Loucy (cell line): ENCODE results near the gene CLDN6.

Source experiments
- CTCF ChIP-seq: fragments of 200-600 bp; sonication (generic); conservative IDR thresholded peaks from 2 replicates; pipeline ENCODE4 v1.5.1; 2014; ENCODE audit warnings: mild to moderate bottlenecking, antibody characterized with exemption, low read length
- EZH2phosphoT487 ChIP-seq: fragments of 200-600 bp; IDR thresholded peaks from 2 replicates; pipeline ENCODE4 v1.6.1; 2018; ENCODE audit warnings: antibody characterized with exemption, mild to moderate bottlenecking, moderate library complexity, borderline replicate concordance

DNA sequence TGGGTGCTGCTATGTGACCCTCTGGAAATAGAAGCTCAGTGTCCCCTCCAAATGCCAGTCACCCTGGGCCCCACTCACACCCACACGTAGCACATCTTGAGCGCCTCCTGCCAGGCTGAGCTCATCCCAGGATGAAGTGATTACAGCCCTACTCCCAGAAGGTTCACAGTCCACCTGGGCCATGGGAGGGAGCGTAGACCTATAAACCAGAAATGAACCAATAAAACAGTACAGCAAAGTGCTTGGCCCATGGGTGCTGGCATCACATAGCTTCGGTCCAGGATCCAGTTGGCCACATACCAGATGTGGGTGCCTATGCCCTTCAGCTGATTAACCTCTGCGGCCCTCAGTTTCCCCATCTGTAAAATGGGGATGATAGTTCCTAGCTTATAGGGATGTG is 20.9 kb upstream of the CLDN6 start:
- TF ChIP-seq CTCF (no peak), EZH2phosphoT487 (no peak)
